GM12878 (cell line): ENCODE results near the gene PSMA2. TPM values are rescaled to one million over a fixed set of nuclear protein-coding genes. Genes with fewer than 3 reads are reported as not detected.

Experiments used
- ATAC-seq: fragments of 200-7000 bp; cut with Tn5 transposase; 3 replicates; pipeline ENCODE4 v1.9.1; 2020; ENCODE audit warnings: mild to moderate bottlenecking, moderate library complexity
- BruUV-seq: library from RNA; stranded (reverse); fragments of 400-500 nt; replicated peaks from 2 replicates; lab custom pipeline; 2021; lab: Mats Ljungman, UMichigan
- CTCF ChIA-PET: fragments of 300-600 bp; sonication (Branson Sonifier 250); formaldehyde crosslinking; extraction: SDS; loops from one replicate; lab custom pipeline; 2021; ENCODE audit warnings: inconsistent platforms; lab: Yijun Ruan, JAX
- POLR2A ChIA-PET: fragments of 350-600 bp; formaldehyde crosslinking; extraction: SDS; loops from one replicate; lab custom pipeline; 2021; ENCODE audit warnings: inconsistent platforms; lab: Charles Lee
- RAD21 ChIA-PET: fragments of 300-600 bp; sonication (Branson Sonifier 250); formaldehyde crosslinking; loops from one replicate; lab custom pipeline; 2023; ENCODE audit warnings: antibody characterized with exemption; ENCODE audit not compliant: unreplicated experiment; lab: Charles Lee
- SMC1A ChIA-PET: fragments of 300-600 bp; sonication (Branson Sonifier 250); formaldehyde crosslinking; loops from one replicate; lab custom pipeline; 2023; ENCODE audit not compliant: unreplicated experiment, uncharacterized antibody; lab: Charles Lee
- DNase-seq: peaks from one replicate; pipeline ENCODE4 v3.0.0-alpha.2; 2011; ENCODE audit warnings: low read depth, low spot score
- FAIRE-seq: peaks from 3 replicates; lab custom pipeline; 2011; peaks lifted over from hg19 to GRCh38; lab: Jason Lieb, UNC
- H2AFZ ChIP-seq: 2 replicates; pipeline ENCODE4 v1.6.0; 2011; ENCODE audit warnings: low read depth, low read length, control low read depth; ENCODE audit not compliant: control insufficient read depth
- H3K27ac ChIP-seq: 2 replicates; pipeline ENCODE4 v1.5.1; 2011; ENCODE audit warnings: control low read depth; ENCODE audit not compliant: control insufficient read depth, insufficient read depth
- H3K27me3 ChIP-seq, 2 experiments: replicated peaks in 1 of 2; 2 replicates each; pipeline versions ENCODE4 v1.6.0 to v1.6.1; 2011; ENCODE audit warnings: low read length in 1 of 2; ENCODE audit not compliant: control insufficient read depth in 2 of 2, insufficient read depth in 2 of 2
- H3K36me3 ChIP-seq, 2 experiments: 2 replicates each; pipeline ENCODE4 v1.5.1; 2011; ENCODE audit warnings: low read length in 1 of 2; ENCODE audit not compliant: control insufficient read depth in 2 of 2, insufficient read depth in 2 of 2
- H3K4me1 ChIP-seq: 2 replicates; pipeline ENCODE4 v1.6.1; 2011; ENCODE audit warnings: mild to moderate bottlenecking, low read length, moderate library complexity, mixed read lengths; ENCODE audit not compliant: control insufficient read depth, insufficient read depth
- H3K4me2 ChIP-seq: 2 replicates; pipeline ENCODE4 v1.6.0; 2011; ENCODE audit warnings: control low read depth; ENCODE audit not compliant: control insufficient read depth, insufficient read depth
- H3K4me3 ChIP-seq: fragments of 200-600 bp; sonication (generic); 2 replicates; pipeline ENCODE4 v1.5.1; 2016
- H3K79me2 ChIP-seq: 2 replicates; pipeline ENCODE4 v1.6.0; 2011; ENCODE audit warnings: low read length; ENCODE audit not compliant: control insufficient read depth, insufficient read depth
- H3K9ac ChIP-seq: 2 replicates; pipeline ENCODE4 v1.8.0; 2011; ENCODE audit warnings: low read length, control low read depth, mixed read lengths; ENCODE audit not compliant: control insufficient read depth, insufficient read depth
- H3K9me3 ChIP-seq: replicated peaks from 3 replicates; pipeline ENCODE4 v1.5.1; 2011; ENCODE audit warnings: mild to moderate bottlenecking, low read length; ENCODE audit not compliant: control insufficient read depth, insufficient read depth
- H4K20me1 ChIP-seq: 2 replicates; pipeline ENCODE4 v1.6.0; 2011; ENCODE audit not compliant: control insufficient read depth, insufficient read depth
- EZH2 ChIP-seq: IDR thresholded peaks from 2 replicates; pipeline ENCODE4 v1.6.1; 2012; ENCODE audit warnings: low read depth, mild to moderate bottlenecking, control low read depth, inconsistent platforms, low read length, borderline replicate concordance; ENCODE audit not compliant: control insufficient read depth
- HSF1 ChIP-seq: fragments of 150-350 bp; IDR thresholded peaks from 2 replicates; pipeline ENCODE4 v1.6.1; 2014; ENCODE audit warnings: mild to moderate bottlenecking, low read depth, low read length
- NFYA ChIP-seq: IDR thresholded peaks from 2 replicates; pipeline ENCODE4 v1.6.1; 2011; ENCODE audit warnings: low read depth, mild to moderate bottlenecking, low read length, improper control_type of control experiment, borderline replicate concordance
- PAX5 ChIP-seq: IDR thresholded peaks from 2 replicates; pipeline ENCODE4 v1.6.1; 2011; ENCODE audit warnings: low read depth, low read length, borderline replicate concordance
- PAX8 ChIP-seq: fragments of 450-650 bp; IDR thresholded peaks from 2 replicates; pipeline ENCODE4 v1.6.1; 2017; ENCODE audit warnings: mild to moderate bottlenecking, moderate library complexity
- RAD51 ChIP-seq: fragments of 450-650 bp; IDR thresholded peaks from 2 replicates; pipeline ENCODE4 v1.6.1; 2016; ENCODE audit warnings: moderate library complexity, mild to moderate bottlenecking, inconsistent platforms
- SMAD5 ChIP-seq: IDR thresholded peaks from 2 replicates; pipeline ENCODE4 v1.6.1; 2016; ENCODE audit warnings: antibody characterized with exemption, low read depth
- SPI1 ChIP-seq: IDR thresholded peaks from 2 replicates; pipeline ENCODE4 v1.6.1; 2011; ENCODE audit warnings: low read depth, mild to moderate bottlenecking, low read length, moderate library complexity, borderline replicate concordance; ENCODE audit not compliant: insufficient read depth
- SUPT20H ChIP-seq: IDR thresholded peaks from 2 replicates; pipeline ENCODE4 v1.6.1; 2011; ENCODE audit warnings: low read depth, mild to moderate bottlenecking, low read length, moderate library complexity, borderline replicate concordance; ENCODE audit not compliant: control insufficient read depth
- TCF12 ChIP-seq: IDR thresholded peaks from 2 replicates; pipeline ENCODE4 v1.6.1; 2011; ENCODE audit warnings: low read depth, mild to moderate bottlenecking, low read length
- YBX1 ChIP-seq: fragments of 450-650 bp; IDR thresholded peaks from 2 replicates; pipeline ENCODE4 v1.6.1; 2016; ENCODE audit warnings: antibody characterized with exemption
- ZBED1 ChIP-seq: IDR thresholded peaks from 2 replicates; pipeline ENCODE4 v1.6.1; 2016; ENCODE audit warnings: borderline replicate concordance
- ZBTB33 ChIP-seq: fragments of 450-650 bp; IDR thresholded peaks from 2 replicates; pipeline ENCODE4 v1.6.1; 2017; ENCODE audit warnings: mild to moderate bottlenecking
- ZNF592 ChIP-seq: fragments of 450-650 bp; IDR thresholded peaks from 2 replicates; pipeline ENCODE4 v1.6.1; 2017; ENCODE audit warnings: mild to moderate bottlenecking, moderate library complexity
- WGBS: methylation state at CpG from one replicate; pipeline ENCODE4 v1.1.6; 2016; ENCODE audit warnings: low lambda C conversion rate; ENCODE audit not compliant: insufficient replicate concordance, insufficient coverage; ENCODE audit errors: missing lambda C conversion rate; 5-methylcytosine and 5-hydroxymethylcytosine counted together
- in situ Hi-C: fragments of 300-500 bp; cut with MboI; formaldehyde crosslinking; loops from 9 replicates; pipeline ENCODE4 v1.14.3; 2018; ENCODE audit warnings: mixed read lengths
- intact Hi-C: fragments of 100-400 bp; cut with micrococcal nuclease; formaldehyde crosslinking; loops from one replicate; pipeline ENCODE4 v1.14.2; 2022; ENCODE audit not compliant: unreplicated experiment
- polyA plus RNA-seq, 11 experiments: library from polyadenylated mRNA; depleted of rRNA in 4 of 11; unstranded in 6 of 11; stranded (reverse) in 5 of 11; fragments of >200 nt; fragmentation: Nextera tagmentation in 4 of 11; fragmentation: Illumina TruSeq in 1 of 11; extraction: Ambion mirVana in 4 of 11; extraction: Trizol in 1 of 11; gene quantifications; 1 replicate in 1 of 11; 2 replicates in 10 of 11; pipeline versions ENCODE4 v1.2.1 to v1.2.3, GENCODE V29; 2011 to 2016; ENCODE audit warnings: inconsistent platforms in 2 of 11, missing spikeins in 2 of 11, low read depth in 1 of 11
- total RNA-seq, 4 experiments: library from RNA; depleted of rRNA in 3 of 4; stranded (reverse); fragments of >200 nt in 3 of 4; fragmentation: Illumina TruSeq in 1 of 4; extraction: Trizol in 1 of 4; gene quantifications; 2 replicates each; pipeline versions ENCODE4 v1.2.1 to v1.2.3, GENCODE V29; 2013 to 2021

Gene PSMA2
- total and polyA plus RNA-seq, 10 of the 15 experiments (the other 5 are each of a cell fraction or from before 2014, with no cell fraction given) = 129 to 1,223 (median 317) TPM

- peak overlapping the region; percentile 11; the same call in 1 of the 2 replicates for H3K9ac ChIP-seq
- intact Hi-C loops = no loop called here
Observed at GRCh38 chr7:42929449-42929848, 2.5 kb downstream of the PSMA2 start.

More at GRCh38 chr7:42929449-42929848, 2.5 kb downstream of the PSMA2 start:
- H3K4me3 ChIP-seq = peak overlapping the region; percentile 94
- peaks cover 5% of the 10 kb centered on the region for H4K20me1 ChIP-seq
- TF ChIP-seq ZBTB33 = no peak
- no peak for TF ChIP-seq PAX8
- TF ChIP-seq YBX1 = no peak
- no peak for TF ChIP-seq SUPT20H
- no peak for TF ChIP-seq SMAD5
- no peak for TF ChIP-seq HSF1
- no peak for TF ChIP-seq RAD51
- TF ChIP-seq EZH2 = no peak
- no peak for TF ChIP-seq PAX5
- no peak for TF ChIP-seq NFYA
- no peak for TF ChIP-seq ZBED1
- no peak for TF ChIP-seq TCF12
- TF ChIP-seq ZNF592 = no peak
- no peak for TF ChIP-seq SPI1
- TF ChIP-seq, all 136 proteins: peak for 0
- no TSS peak for BruUV-seq
- Histone ChIP-seq H2AFZ (no peak overlapping the region), H3K9me3 (no peaks in the 10 kb centered on the region), H3K36me3 (peaks cover 0 to 14% of the 10 kb centered on the region in 2 experiments; a peak in 2 of 4 replicates), H3K27ac (no peak overlapping the region), H3K27me3 (no peaks in the 10 kb centered on the region), H3K4me1 (peaks cover 6% of the 10 kb centered on the region; the same call in 1 of the 2 replicates), H3K4me2 (peak overlapping the region; percentile 82), H3K79me2 (peaks cover 95% of the 10 kb centered on the region)
- DNase-seq (no peak), ATAC-seq (no peak), FAIRE-seq (no peak)
- POLR2A ChIA-PET = interaction anchor here (1.5 to 1.9 kb wide), 2 partner anchors 12 to 17 kb away, joined by 3 to 6 read pairs; partner anchors contain the start of gene C7orf25
- in situ Hi-C loops = no loop called here
- SMC1A ChIA-PET = interaction anchor here (0.8 to 5.3 kb wide), 13 partner anchors 9 to 905 kb away, joined by 3 to 33 read pairs (median 7); partner anchors contain the start of gene C7orf25
- RAD21 ChIA-PET = interaction anchor here (0.6 to 4.7 kb wide), 4 partner anchors 10 to 17 kb away, joined by 3 to 20 read pairs (median 4); no protein-coding TSS in a partner anchor
- CTCF ChIA-PET = interaction anchor here (0.5 to 3.6 kb wide), 13 partner anchors 8 to 910 kb away, joined by 3 to 13 read pairs (median 3); partner anchors contain the start of gene C7orf25
- 49% methylated on average over 3 of the region's 3 CpGs for WGBS
